IPS-18c (cell line): Measurements from ENCODE around the gene TRPM4.
"Not testable (repeated sequence)": the region's sequence is repeated elsewhere in the genome, so short reads cannot be mapped to it uniquely, and the experiment has no call there.

Experiments
- H3K4me3 ChIP-seq: 2 replicates; pipeline ENCODE4 v1.7.0; 2013; ENCODE audit warnings: low read depth, mild to moderate bottlenecking, low read length, moderate library complexity; ENCODE audit not compliant: insufficient read depth
- H3K9me3 ChIP-seq: one replicate; pipeline ENCODE4 v1.6.1; 2013; ENCODE audit warnings: mild to moderate bottlenecking, low read length, moderate library complexity; ENCODE audit not compliant: control insufficient read depth, insufficient read depth

TRPM4 gene

GRCh38 chr19:49123285-49123684, 34.3 kb upstream of the TRPM4 start:
- H3K9me3 ChIP-seq, H3K4me3 ChIP-seq: not testable (repeated sequence)

GRCh38 chr19:49125025-49125731, 32.4 kb upstream of the TRPM4 start:
- Histone ChIP-seq H3K9me3 (no peaks in the 10 kb centered on the region), H3K4me3 (peak overlapping the region; percentile 16; the same call in 1 of the 2 replicates)

- Histone ChIP-seq H3K9me3 (no peaks in the 10 kb centered on the region), H3K4me3 (no peak overlapping the region)
Observed at GRCh38 chr19:49126575-49126974, 31.0 kb upstream of the TRPM4 start.

- not testable (repeated sequence) for H3K9me3 ChIP-seq
- H3K4me3 ChIP-seq: peak overlapping the region; percentile 53; the same call in 1 of the 2 replicates
Observed at GRCh38 chr19:49127225-49127624, 30.4 kb upstream of the TRPM4 start.

DNA sequence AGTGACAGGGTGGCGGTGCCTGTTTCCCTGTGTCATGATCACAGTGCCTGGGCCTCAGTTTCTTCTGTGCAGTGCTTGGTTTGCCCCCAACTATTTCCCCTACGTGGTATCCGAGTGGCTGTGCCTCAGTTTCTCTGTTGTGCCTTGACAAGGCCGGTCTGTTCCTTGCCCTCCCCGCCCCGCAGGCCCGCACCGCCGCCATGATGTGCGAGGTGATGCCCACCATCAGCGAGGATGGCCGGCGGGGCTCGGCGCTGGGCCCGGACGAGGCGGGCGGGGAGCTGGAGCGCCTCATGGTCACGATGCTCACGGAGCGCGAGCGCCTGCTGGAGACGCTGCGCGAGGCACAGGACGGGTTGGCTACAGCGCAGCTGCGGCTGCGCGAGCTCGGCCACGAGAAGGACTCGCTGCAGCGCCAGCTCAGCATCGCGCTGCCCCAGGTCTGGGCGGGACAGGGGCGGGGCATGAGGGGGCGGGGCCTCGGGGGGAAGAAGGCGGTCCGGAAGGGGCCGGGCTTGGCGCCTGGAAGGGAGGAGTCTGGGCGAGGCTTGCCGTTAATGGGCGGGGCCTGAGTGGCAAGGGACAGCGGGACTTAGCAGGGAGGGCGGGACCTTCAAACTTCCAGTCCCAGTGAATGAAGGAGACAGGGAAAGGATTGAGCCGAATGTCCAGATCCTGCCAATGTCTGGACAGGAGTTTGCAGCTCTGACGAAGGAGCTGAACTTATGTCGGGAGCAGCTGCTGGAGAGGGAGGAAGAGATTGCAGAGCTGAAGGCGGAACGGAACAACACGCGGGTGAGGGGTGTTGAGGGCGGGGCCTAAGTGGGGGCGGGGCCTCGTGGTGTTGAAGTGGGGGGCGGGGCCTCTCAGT, 29.7 kb upstream of the TRPM4 start:
- H3K9me3 ChIP-seq: no peaks in the 10 kb centered on the region
- H3K4me3 ChIP-seq: peak overlapping the region; percentile 53; the same call in 1 of the 2 replicates

- H3K9me3 ChIP-seq: no peaks in the 10 kb centered on the region
- peak overlapping the region; percentile 51 for H3K4me3 ChIP-seq
Observed at GRCh38 chr19:49128545-49129237, 28.9 kb upstream of the TRPM4 start.

GRCh38 chr19:49129238-49129583, 28.4 kb upstream of the TRPM4 start:
- peak overlapping the region; percentile 51 for H3K4me3 ChIP-seq
- no peaks in the 10 kb centered on the region for H3K9me3 ChIP-seq

GRCh38 chr19:49130325-49130724, 27.3 kb upstream of the TRPM4 start:
- Histone ChIP-seq H3K9me3 (no peaks in the 10 kb centered on the region), H3K4me3 (no peak overlapping the region)

DNA sequence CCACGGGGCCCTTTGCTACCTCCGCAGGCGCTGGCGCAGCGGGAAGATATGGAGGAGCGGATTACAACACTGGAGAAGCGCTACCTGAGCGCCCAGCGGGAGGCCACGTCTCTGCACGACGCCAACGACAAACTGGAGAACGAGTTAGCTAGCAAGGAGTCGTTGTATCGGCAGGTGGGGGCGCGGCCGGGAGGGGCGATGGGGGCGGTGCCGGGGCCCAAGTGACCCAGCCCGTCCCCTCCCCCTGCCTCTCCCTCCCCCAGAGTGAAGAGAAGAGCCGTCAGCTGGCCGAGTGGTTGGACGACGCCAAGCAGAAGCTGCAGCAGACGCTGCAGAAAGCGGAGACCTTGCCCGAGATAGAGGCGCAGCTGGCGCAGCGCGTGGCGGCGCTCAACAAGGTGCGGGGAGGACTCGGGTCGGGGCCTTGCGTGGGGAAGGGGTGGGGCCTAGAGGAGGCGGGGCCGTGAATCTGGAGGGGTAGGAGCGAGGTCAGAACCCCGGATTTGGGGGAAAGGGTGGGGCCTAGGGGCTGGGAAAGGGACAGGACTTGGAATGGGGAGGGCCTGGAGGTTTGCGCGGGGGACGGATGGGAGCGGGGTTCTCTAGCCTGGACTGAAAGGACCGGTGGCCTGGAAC, 24.5 kb upstream of the TRPM4 start:
- H3K9me3 ChIP-seq: no peaks in the 10 kb centered on the region
- H3K4me3 ChIP-seq: peak overlapping the region; percentile 41; the same call in 1 of the 2 replicates

DNA sequence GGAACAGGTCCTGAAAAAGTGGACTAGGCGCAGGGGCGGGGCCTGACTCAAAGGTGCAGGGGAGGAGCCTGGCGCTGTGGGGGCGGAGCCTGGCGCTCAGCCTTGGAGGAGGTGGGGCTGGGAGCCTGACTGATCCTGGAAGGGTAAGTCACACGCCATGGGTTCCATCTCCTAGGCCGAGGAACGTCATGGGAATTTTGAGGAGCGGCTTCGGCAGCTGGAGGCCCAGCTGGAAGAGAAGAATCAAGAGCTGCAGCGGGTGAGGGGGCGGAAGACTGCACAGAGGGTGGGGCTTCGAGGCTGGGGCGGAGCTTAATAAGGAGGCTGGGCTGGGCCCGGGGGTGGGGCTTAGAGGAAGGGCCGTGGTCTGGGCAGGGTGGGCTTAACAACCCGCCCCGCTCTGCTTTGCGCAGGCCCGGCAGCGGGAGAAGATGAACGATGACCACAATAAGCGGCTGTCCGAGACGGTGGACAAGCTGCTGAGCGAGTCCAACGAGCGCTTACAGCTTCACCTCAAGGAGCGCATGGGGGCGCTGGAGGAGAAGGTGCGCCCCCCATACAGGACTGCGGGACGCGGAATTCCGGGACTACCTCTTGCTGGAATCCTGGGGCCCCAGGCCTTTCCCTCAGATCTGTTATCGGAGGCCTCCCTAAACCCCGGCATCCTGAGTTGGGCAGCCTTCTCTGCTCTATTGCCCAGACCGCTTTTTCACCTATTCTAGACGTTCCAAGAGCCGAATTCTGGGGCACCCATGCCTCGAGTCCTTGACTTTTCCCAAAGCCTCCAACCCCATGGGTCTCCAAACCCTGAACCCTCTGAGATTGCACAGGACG, 23.8 kb upstream of the TRPM4 start:
- Histone ChIP-seq H3K9me3 (no peaks in the 10 kb centered on the region), H3K4me3 (peak overlapping the region; percentile 41; the same call in 1 of the 2 replicates)

DNA sequence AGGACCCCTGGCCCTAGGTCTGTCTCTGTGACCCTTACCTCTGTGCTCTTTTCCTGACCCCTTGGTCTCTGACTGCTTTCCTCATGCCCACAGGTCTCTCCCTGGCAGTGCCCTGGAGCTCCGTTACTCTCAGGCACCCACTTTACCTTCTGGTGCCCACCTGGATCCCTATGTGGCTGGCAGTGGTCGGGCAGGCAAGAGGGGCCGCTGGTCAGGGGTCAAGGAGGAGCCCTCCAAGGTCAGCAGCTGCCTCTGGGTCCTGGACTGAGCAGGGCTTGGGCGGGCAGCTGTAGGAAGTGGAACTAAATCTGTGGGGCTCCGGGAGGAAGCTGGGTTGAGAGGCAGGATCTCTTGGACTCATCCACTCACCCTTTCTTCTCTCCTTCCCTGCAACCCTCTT, 21.9 kb upstream of the TRPM4 start:
- no peak overlapping the region for H3K4me3 ChIP-seq
- no peaks in the 10 kb centered on the region for H3K9me3 ChIP-seq

DNA sequence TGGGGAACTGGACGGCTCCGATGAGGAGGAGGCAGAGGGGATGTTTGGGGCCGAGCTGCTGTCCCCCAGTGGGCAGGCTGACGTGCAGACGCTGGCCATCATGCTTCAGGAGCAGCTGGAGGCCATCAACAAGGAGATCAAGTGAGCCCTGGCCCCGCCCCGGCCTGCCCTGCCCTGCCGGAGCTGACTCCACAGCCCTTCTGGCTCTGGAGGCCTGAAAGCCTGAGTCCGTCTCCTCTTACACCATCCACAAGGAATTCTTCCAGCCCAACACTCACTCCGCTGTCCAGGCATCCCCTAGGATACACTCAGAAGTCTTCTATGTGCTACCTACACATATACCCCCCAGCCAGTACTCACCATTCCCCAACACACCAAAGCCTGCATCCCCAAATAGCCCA, 20.8 kb upstream of the TRPM4 start:
- Histone ChIP-seq H3K4me3 (no peak overlapping the region), H3K9me3 (no peaks in the 10 kb centered on the region)

- Histone ChIP-seq H3K4me3 (no peak overlapping the region), H3K9me3 (no peaks in the 10 kb centered on the region)
Observed at GRCh38 chr19:49140951-49141350, 16.6 kb upstream of the TRPM4 start.

DNA sequence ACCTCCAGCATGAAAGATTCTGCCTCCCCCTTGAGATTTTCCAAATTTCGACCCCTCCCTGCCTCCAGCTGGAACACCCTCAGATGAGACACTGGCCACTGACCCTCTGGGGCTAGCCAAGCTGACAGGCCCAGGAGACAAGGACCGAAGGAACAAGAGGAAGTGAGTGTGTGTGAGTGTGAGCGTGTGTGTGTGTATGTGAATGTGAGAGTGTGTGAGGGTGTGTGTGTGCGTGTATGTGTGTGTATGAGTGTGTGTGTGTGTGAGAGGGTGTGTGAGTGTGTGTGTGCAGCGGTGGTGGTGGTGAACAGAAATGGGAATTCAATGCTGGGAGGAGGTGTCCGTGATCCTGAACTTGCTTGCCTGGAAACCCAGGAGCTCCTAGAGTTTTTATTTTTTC, 16.2 kb upstream of the TRPM4 start:
- H3K9me3 ChIP-seq: no peaks in the 10 kb centered on the region
- no peak overlapping the region for H3K4me3 ChIP-seq

- Histone ChIP-seq H3K4me3 (peak overlapping the region; percentile 63), H3K9me3 (no peaks in the 10 kb centered on the region)
Observed at GRCh38 chr19:49142866-49143335, 14.7 kb upstream of the TRPM4 start.

DNA sequence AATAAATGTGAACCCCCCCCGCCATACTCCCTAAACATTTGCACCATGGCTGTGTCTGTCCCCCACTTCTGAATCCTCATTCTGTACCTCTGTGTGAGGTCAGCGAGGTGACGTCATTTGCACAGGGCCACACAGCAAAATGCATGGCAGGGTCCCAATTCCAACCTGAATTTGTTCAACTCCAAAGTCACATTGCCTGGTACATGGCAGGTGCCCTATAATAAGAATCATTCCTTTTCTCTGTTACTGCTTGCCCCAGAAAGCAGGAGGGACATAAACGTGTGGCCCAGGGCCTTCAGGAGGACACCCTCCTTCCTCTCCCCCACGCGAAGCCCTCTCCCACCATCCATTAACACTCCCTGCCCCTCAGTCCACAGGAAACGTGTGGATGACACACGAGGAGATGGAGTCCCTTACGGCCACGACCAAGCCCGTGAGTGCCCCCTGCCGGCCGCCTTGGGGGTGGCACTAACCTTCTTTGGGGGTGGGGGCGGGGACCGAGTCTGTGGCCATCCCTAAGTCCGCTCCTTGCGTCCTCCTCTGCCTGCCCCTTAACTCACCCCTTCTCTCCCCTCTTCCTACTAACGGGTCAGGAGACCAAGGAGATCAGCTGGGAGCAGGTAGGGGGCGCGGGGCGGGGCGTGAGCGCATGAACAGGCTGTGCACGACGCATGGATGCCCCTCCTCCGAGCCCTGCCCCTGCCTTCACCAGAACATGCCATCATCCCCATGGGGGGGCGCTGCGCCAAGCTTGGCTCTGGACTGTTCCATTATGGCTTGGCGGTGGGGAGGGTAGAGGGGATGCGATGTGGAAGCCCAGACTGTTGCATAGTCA, 11.8 kb upstream of the TRPM4 start:
- H3K9me3 ChIP-seq: no peaks in the 10 kb centered on the region
- H3K4me3 ChIP-seq: peak overlapping the region; percentile 42; the same call in 1 of the 2 replicates
